AG04449 (cell line): ENCODE measurements around the gene CENPQ.

Experiments
- CTCF ChIA-PET: fragments of 350-600 bp; formaldehyde crosslinking; extraction: SDS; loops from one replicate; lab custom pipeline; 2021; ENCODE audit warnings: antibody characterized with exemption; lab: Yijun Ruan, JAX
- POLR2A ChIA-PET: fragments of 400-600, 350-600 bp; formaldehyde crosslinking; extraction: SDS; loops from one replicate; lab custom pipeline; 2020; ENCODE audit warnings: antibody characterized with exemption, inconsistent platforms; lab: Yijun Ruan, JAX
- DNase-seq: peaks from one replicate; pipeline ENCODE4 v3.0.0-alpha.2; 2010; ENCODE audit warnings: low read depth, low spot score
- H3K4me3 ChIP-seq: 2 replicates; pipeline ENCODE4 v1.5.1; 2011; ENCODE audit warnings: low read depth, mild to moderate bottlenecking, control low read depth, low read length
- CTCF ChIP-seq: IDR thresholded peaks from one replicate; pipeline ENCODE4 v1.5.1; 2011; ENCODE audit warnings: mild to moderate bottlenecking, moderate library complexity, low read length, control low read depth, inconsistent platforms; ENCODE audit not compliant: insufficient read depth; ENCODE audit errors: missing control alignments

Gene CENPQ

GRCh38 chr6:49513153-49513989 is 50.2 kb downstream of the CENPQ start:
- ChIA-PET CTCF (interaction anchor here (1.0 to 3.2 kb wide), 2 partner anchors 19 to 92 kb away, joined by 4 to 11 read pairs; no protein-coding TSS in a partner anchor), POLR2A (no interaction called here)
- no peak overlapping the region for H3K4me3 ChIP-seq
- no peak for TF ChIP-seq CTCF
- DNase-seq = no peak

DNA sequence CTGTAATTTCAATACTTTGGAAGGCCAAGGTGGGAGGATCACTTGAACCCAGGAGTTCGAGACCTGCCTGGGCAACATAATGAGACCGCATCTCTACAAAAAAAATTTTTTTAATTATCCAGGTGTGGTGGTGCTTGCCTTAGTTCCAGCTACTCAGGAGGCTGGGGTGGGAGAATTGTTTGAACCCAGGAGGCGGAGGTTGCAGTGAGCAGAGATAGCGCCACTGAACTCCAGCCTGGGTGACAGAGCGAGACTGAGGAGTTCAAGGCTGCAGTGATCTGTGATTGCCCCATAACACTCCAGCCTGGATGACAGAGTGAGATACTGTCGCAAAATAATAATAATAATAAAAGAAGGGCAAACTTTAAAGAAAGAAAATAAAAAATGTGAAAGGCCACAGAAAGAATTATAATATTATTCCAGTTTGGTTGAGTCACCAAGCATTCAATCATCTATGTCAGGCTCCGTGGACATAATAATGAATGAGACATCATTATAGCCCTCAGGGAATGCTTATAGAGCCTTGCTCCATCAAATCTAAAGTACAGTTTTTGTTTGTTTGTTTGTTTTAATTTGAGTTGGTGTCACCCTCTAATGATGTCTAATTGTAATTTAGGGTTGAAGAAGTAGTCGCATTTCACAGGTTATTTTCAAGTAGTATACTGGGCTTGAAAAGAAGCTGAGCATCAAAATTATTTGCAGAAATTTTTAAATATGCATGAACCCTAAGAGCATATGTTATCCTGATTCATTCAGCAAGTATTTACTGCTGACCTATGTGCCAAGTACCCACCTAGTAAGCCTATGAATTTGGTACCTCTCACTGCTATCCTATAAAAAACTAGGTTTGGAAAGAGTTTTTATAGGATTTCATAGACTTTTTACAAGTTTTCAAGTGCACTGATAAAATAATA is 51.7 kb downstream of the CENPQ start:
- POLR2A ChIA-PET = no interaction called here
- CTCF ChIA-PET = interaction anchor here (1.9 to 3.2 kb wide), 3 partner anchors 17 to 92 kb away, joined by 4 to 11 read pairs (median 7); no protein-coding TSS in a partner anchor
- no peak for TF ChIP-seq CTCF

GRCh38 chr6:49515485-49516146 is 52.4 kb downstream of the CENPQ start:
- no peak overlapping the region for H3K4me3 ChIP-seq
- POLR2A ChIA-PET = no interaction called here
- no peak for DNase-seq
- TF ChIP-seq CTCF = no peak
- CTCF ChIA-PET = interaction anchor here (1.9 to 2.4 kb wide), 2 partner anchors 18 to 91 kb away, joined by 4 to 7 read pairs; no protein-coding TSS in a partner anchor

More for the DNA sequence above, 51.7 kb downstream of the CENPQ start:
- no peak for DNase-seq
- no peak overlapping the region for H3K4me3 ChIP-seq

DNA sequence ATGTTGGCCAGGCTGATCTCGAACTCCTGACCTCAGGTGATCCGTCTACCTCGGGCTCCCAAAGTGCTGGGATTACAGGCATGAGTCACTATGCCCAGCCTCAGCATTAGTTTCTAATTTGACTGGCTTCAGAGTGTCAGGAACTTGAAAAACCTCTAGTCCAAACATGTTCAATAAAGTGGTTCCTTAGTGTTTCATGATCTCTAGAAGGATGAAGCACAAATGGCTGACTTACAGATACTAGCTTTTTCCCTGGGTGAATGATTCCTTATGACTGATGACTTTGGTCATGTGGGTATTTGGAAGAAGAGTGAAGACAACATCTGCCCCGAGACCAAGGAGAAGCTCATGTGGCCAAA is 53.0 kb downstream of the CENPQ start:
- no peak for TF ChIP-seq CTCF
- no peak for DNase-seq
- H3K4me3 ChIP-seq = no peak overlapping the region
- ChIA-PET POLR2A (no interaction called here), CTCF (interaction anchor here (1.6 to 2.4 kb wide), 3 partner anchors 16 to 91 kb away, joined by 4 to 7 read pairs (median 4); no protein-coding TSS in a partner anchor)

GRCh38 chr6:49517919-49518318 is 54.7 kb downstream of the CENPQ start:
- DNase-seq = no peak
- POLR2A ChIA-PET = no interaction called here
- H3K4me3 ChIP-seq = no peak overlapping the region
- CTCF ChIA-PET = interaction anchor here (1.9 to 2.3 kb wide), 2 partner anchors 14 to 89 kb away, joined by 6 to 13 read pairs; no protein-coding TSS in a partner anchor
- no peak for TF ChIP-seq CTCF
